HL-60 (cell line): Measurements from ENCODE around the gene SLK.

ENCODE experiments used
- DNase-seq, 2 experiments: peaks; one replicate each; pipeline ENCODE4 v3.0.0-alpha.2; 2010 to 2020; ENCODE audit warnings: low read depth in 1 of 2, low spot score in 1 of 2
- H3K27ac ChIP-seq: fragments of 250-450 bp; sonication (Bioruptor Pico); replicated peaks from 2 replicates; pipeline ENCODE4 v1.5.1; 2020; ENCODE audit warnings: mild to moderate bottlenecking, moderate library complexity
- H3K27me3 ChIP-seq: fragments of 250-450 bp; sonication (Bioruptor Pico); 2 replicates; pipeline ENCODE4 v1.5.1; 2021; ENCODE audit warnings: mild to moderate bottlenecking, moderate library complexity; ENCODE audit not compliant: insufficient read depth, poor library complexity, severe bottlenecking
- H3K4me3 ChIP-seq: replicated peaks from 2 replicates; pipeline ENCODE4 v1.5.1; 2011; ENCODE audit warnings: mild to moderate bottlenecking, control low read depth, low read length; ENCODE audit not compliant: insufficient read depth
- CTCF ChIP-seq: IDR thresholded peaks from one replicate; pipeline ENCODE4 v1.5.1; 2011; ENCODE audit warnings: low read length, control low read depth, inconsistent platforms; ENCODE audit not compliant: insufficient read depth
- GABPA ChIP-seq: IDR thresholded peaks from 2 replicates; pipeline ENCODE4 v1.6.1; 2012; ENCODE audit warnings: low read depth
- POLR2AphosphoS5 ChIP-seq: IDR thresholded peaks from 2 replicates; pipeline ENCODE4 v1.6.1; 2012; ENCODE audit warnings: low read depth
- REST ChIP-seq: IDR thresholded peaks from 2 replicates; pipeline ENCODE4 v1.6.1; 2012; ENCODE audit warnings: low read depth; ENCODE audit not compliant: insufficient replicate concordance
- SPI1 ChIP-seq: IDR thresholded peaks from 2 replicates; pipeline ENCODE4 v1.6.1; 2012; ENCODE audit warnings: low read depth, mild to moderate bottlenecking, borderline replicate concordance

The SLK gene

DNA sequence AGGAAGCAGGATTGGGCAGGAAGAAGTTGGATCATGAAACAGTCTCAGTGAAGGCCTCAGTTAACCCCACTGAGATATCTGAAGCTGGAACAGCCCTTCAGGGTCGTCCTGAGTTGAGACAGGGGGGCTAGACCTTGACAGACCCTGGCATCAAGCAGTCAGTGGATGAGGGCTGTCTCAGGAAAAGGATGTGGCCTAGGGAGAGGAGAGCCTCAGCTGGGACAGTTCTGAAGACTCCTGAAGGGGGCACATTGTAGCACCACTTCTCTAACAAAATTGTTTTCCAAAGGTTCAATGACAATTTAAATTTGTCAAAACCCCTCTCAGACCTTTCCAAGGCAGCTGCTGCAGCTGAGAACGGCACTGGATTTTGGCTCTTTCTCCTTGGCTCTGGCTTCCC lies 15.8 kb upstream of the SLK start:
- TF ChIP-seq GABPA (no peak), SPI1 (no peak), POLR2AphosphoS5 (no peak), REST (no peak), CTCF (no peak)
- Histone ChIP-seq H3K4me3 (no peak overlapping the region), H3K27ac (no peak overlapping the region), H3K27me3 (no peaks in the 10 kb centered on the region)
- no peak for DNase-seq

DNA sequence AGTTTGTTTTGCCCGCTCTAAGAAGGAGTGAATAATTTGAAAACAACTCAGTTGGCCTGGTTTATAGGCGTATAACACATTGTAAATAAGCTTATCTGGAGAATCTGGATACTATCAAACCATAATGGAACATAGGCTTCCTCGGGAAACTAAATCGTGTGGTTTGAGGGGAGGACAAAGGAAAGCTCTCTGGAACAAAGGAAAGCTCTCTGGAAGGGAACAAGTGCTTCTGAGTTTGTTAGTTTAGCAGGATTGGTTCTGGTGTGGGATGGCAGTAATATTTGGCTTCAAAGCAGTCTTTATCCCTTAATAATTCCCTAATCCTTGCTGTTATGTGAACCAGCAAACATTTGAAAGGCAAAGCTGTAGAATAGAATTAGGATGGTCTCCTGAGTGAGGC lies 15.0 kb upstream of the SLK start:
- Histone ChIP-seq H3K27me3 (no peaks in the 10 kb centered on the region), H3K27ac (no peak overlapping the region), H3K4me3 (no peak overlapping the region)
- TF ChIP-seq REST (no peak), SPI1 (no peak), CTCF (no peak), GABPA (no peak), POLR2AphosphoS5 (no peak)
- DNase-seq: no peak

- no peak overlapping the region for H3K4me3 ChIP-seq
- TF ChIP-seq GABPA (no peak), POLR2AphosphoS5 (no peak), REST (no peak), SPI1 (no peak), CTCF (no peak)
- DNase-seq: no peak
- no peak overlapping the region for H3K27ac ChIP-seq
- no peaks in the 10 kb centered on the region for H3K27me3 ChIP-seq
Measured at GRCh38 chr10:103954543-103954942, 12.4 kb upstream of the SLK start.
